ENCODE measurements around the gene PAX5. TPM values are rescaled to one million over a fixed set of nuclear protein-coding genes. Genes with fewer than 3 reads are reported as not detected.

PAX5 gene
- total and polyA plus RNA-seq, 3 donors from 2014 or later: 0.79 to 1.9 (median 1.3) TPM

DNA sequence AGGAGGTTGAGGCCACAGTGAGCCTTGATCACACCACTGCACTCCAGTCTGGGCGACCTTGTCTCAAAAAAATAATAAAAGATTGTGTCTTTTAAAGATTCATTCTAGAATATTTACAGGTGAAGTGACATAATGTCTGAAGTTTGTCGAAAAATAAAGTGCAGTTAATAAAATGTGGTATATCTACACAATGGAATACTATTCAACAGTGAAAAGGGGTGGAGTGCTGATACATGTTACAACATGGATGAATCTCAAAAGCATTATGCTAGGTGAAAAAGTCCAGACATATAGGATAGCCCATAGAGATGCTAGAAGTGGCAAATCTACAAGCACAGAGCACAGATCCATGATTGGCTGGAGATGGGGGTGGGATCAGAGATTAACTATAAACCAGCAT, 101.9 kb downstream of the PAX5 start:
- Histone ChIP-seq H3K9me3 (no peaks in the 10 kb centered on the region), H3K27me3 (no peaks in the 10 kb centered on the region), H3K4me1 (no peaks in the 10 kb centered on the region), H3K27ac (no peak overlapping the region), H3K4me3 (no peak overlapping the region), H3K36me3 (ENCODE audit: low read depth, missing control alignments) (no peaks in the 10 kb centered on the region)
- DNase-seq: no peak
- TF ChIP-seq, protein P1, sequence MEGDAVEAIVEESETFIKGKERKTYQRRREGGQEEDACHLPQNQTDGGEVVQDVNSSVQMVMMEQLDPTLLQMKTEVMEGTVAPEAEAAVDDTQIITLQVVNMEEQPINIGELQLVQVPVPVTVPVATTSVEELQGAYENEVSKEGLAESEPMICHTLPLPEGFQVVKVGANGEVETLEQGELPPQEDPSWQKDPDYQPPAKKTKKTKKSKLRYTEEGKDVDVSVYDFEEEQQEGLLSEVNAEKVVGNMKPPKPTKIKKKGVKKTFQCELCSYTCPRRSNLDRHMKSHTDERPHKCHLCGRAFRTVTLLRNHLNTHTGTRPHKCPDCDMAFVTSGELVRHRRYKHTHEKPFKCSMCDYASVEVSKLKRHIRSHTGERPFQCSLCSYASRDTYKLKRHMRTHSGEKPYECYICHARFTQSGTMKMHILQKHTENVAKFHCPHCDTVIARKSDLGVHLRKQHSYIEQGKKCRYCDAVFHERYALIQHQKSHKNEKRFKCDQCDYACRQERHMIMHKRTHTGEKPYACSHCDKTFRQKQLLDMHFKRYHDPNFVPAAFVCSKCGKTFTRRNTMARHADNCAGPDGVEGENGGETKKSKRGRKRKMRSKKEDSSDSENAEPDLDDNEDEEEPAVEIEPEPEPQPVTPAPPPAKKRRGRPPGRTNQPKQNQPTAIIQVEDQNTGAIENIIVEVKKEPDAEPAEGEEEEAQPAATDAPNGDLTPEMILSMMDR (IDR thresholded peaks at IDR 0.05): no peak
- no peak for TF ChIP-seq POLR2A (IDR thresholded peaks at IDR 0.05)
- WGBS, 2 donors: 44 to 49% methylated on average over 2 of the region's 2 CpGs
- intact Hi-C loops (cut with DNase I; ENCODE audit: low total_unique reads): no loop called here

DNA sequence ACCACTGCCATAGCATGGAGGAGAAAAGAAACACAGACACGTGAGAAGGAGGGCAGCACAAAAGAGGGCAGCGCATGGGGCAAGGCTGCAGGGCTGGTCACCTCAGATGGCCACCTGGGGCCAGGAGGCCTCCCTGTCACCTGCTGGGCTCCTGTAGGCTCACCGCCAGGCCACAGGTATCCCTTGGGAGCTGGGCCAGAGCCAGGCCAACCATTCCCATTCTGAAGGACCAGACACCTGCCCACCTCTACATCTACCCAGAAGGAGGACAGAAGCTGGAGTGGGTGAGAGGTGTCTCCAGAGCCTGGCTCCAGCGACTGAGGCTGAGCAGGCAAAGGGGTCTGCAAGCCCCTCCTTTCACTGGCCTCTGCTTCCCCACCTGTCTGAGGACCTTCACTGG, 103.1 kb downstream of the PAX5 start:
- no peak for DNase-seq
- WGBS, 2 donors: 89 to 94% methylated on average over 4 of the region's 4 CpGs
- TF ChIP-seq, protein P1 (IDR thresholded peaks at IDR 0.05): no peak
- no peak for TF ChIP-seq POLR2A (IDR thresholded peaks at IDR 0.05)

DNA sequence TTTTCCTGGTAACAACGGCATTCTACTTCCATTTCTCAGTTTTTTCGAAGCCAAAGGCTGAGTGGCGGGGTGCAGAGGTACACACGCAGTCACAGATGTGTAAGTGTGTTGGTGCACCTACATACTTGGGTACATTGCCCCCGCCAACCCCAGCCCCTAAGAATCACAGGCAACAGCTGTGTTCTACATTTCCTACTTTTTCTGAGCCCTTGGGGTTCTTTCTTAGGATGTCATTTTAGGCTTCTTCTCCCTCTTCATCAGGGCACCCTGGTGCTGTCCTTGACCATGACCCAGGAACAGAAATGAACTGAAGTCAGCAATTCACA, 104.8 kb downstream of the PAX5 start:
- Histone ChIP-seq H3K27ac (no peak overlapping the region), H3K4me1 (no peaks in the 10 kb centered on the region), H3K4me3 (no peak overlapping the region), H3K9me3 (no peaks in the 10 kb centered on the region), H3K27me3 (no peaks in the 10 kb centered on the region), H3K36me3 (ENCODE audit: low read depth, missing control alignments) (no peaks in the 10 kb centered on the region)
- TF ChIP-seq, protein P1 (IDR thresholded peaks at IDR 0.05): no peak
- no peak for TF ChIP-seq POLR2A (IDR thresholded peaks at IDR 0.05)
- intact Hi-C loops (cut with DNase I; ENCODE audit: low total_unique reads): no loop called here
- no peak for DNase-seq
- 85 to 92% methylated on average over 5 of the region's 5 CpGs for WGBS, 2 donors

More for the DNA sequence above, 103.1 kb downstream of the PAX5 start:
- H3K4me3 ChIP-seq: no peak overlapping the region
- no peak overlapping the region for H3K27ac ChIP-seq
- intact Hi-C loops (cut with DNase I; ENCODE audit: low total_unique reads): no loop called here
- H3K27me3 ChIP-seq: no peaks in the 10 kb centered on the region
- H3K4me1 ChIP-seq: no peaks in the 10 kb centered on the region
- H3K36me3 ChIP-seq (ENCODE audit: low read depth, missing control alignments): no peaks in the 10 kb centered on the region
- no peaks in the 10 kb centered on the region for H3K9me3 ChIP-seq

DNA sequence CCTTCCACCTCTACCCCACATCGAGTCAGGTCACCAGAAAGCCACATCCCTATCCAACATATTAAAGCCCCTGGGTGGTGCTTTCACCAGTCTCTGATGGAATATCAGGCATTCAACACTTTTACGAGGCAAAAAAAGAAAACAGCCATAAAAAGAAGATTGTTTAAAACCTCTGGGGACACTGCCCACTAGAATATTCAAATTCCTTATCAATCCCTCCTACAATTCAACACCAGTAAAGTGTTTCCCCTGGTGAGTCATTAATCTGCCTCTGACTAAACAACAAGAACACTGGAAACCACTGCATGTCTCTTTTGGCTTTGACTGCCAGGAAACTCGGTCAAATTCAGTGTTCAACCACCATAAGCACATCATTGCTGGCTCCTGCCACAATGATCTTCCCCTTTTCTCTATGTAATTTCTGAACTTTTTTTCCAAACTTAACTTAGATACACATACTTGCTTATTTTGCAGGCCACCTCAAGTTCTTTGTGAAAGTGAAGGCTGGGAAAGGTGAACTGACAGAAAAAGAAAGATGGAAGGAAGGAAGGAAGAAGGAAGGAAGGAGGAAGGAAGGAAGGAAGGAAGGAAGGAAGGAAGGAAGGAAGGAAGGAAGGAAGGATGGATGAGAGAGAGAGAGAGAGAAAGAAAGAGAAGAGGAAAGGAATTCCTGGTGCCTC, 105.3 kb downstream of the PAX5 start:
- no peak for DNase-seq
- TF ChIP-seq, protein P1 (IDR thresholded peaks at IDR 0.05): no peak
- no peak for TF ChIP-seq POLR2A (IDR thresholded peaks at IDR 0.05)
- Histone ChIP-seq H3K4me3 (no peak overlapping the region), H3K4me1 (no peaks in the 10 kb centered on the region), H3K27me3 (no peaks in the 10 kb centered on the region), H3K9me3 (no peaks in the 10 kb centered on the region), H3K27ac (no peak overlapping the region), H3K36me3 (ENCODE audit: low read depth, missing control alignments) (no peaks in the 10 kb centered on the region)
- 37 to 42% methylated on average over 3 of the region's 3 CpGs for WGBS, 2 donors
- intact Hi-C loops (cut with DNase I; ENCODE audit: low total_unique reads): no loop called here

DNA sequence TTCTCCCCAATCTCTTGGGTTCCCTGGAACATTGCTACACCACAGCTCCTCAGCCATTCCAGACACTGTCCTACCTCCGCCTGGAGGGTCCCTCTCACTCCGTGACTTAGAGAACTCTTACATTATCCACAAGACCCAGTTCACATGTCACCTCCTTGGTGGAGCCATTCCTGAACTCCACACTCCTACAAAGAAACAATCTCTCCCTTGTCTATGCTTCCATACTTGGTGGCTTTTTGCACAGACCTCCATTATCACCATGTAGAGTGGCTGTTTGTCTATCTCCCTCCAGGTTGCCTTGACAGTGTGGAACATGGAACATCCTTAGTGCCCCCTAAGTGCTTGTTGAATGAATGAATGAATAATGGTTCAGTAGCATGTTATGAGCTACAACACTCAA, 105.9 kb downstream of the PAX5 start:
- 88 to 96% methylated on average over 2 of the region's 2 CpGs for WGBS, 2 donors
- TF ChIP-seq, protein P1 (IDR thresholded peaks at IDR 0.05): no peak
- no peak for TF ChIP-seq POLR2A (IDR thresholded peaks at IDR 0.05)
- Histone ChIP-seq H3K4me1 (no peaks in the 10 kb centered on the region), H3K9me3 (no peaks in the 10 kb centered on the region), H3K4me3 (no peak overlapping the region), H3K36me3 (ENCODE audit: low read depth, missing control alignments) (no peaks in the 10 kb centered on the region), H3K27me3 (no peaks in the 10 kb centered on the region), H3K27ac (no peak overlapping the region)
- no peak for DNase-seq
- intact Hi-C loops (cut with DNase I; ENCODE audit: low total_unique reads): no loop called here
